ENCODE results near the gene FHOD3. TPM values are rescaled to one million over a fixed set of nuclear protein-coding genes. Genes with fewer than 3 reads are reported as not detected.

FHOD3 gene
- total RNA-seq, 1 experiment from 2014 or later = 0.34 TPM

DNA sequence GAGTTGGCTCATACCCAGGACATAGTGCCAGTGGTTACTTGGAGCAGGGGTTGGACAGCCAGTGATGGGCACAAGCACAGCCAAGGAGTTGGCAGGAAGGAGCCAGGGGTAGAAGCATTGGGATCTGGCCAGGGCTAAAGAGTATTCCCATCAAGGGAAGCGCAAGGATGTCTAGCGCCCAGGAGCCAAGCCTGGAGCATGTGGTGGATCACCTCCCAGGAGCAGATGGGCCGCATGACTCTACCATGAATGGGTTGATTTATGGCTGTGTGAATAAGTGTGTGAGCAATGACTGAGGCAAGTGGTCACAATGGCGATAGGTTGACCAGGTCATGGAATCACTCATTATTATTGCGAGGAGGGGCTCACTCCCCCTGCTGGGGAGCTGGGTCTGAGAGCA, 111.1 kb downstream of the FHOD3 start:
- no peak overlapping the region for H3K27ac ChIP-seq (ENCODE audit: low read depth, low read length, poor library complexity, severe bottlenecking)
- no peak overlapping the region for H3K4me3 ChIP-seq (ENCODE audit: low read depth, low read length, poor library complexity, severe bottlenecking)
- intact Hi-C loops (cut with micrococcal nuclease; ENCODE audit: unreplicated experiment) = no loop called here
- no peaks in the 10 kb centered on the region for H3K27me3 ChIP-seq (replicated peaks; ENCODE audit: insufficient read depth, low read depth, low read length, poor library complexity)
- ChIA-PET CTCF (no interaction called here), POLR2A (ENCODE audit: low non-redundant PET) (no interaction called here)
- H3K9me3 ChIP-seq (ENCODE audit: low read depth, low read length, poor library complexity, severe bottlenecking) = no peaks in the 10 kb centered on the region
- DNase-seq (ENCODE audit: low spot score) = no peak
- no TSS peak for BruUV-seq (replicated peaks)
- no peaks in the 10 kb centered on the region for H3K36me3 ChIP-seq (ENCODE audit: insufficient read depth, low read length, poor library complexity, severe bottlenecking)
- no peak for TF ChIP-seq EZH2 (IDR thresholded peaks at IDR 0.05; ENCODE audit: borderline replicate concordance, low read depth, low read length, poor library complexity, severe bottlenecking)
- TF ChIP-seq, protein P1, sequence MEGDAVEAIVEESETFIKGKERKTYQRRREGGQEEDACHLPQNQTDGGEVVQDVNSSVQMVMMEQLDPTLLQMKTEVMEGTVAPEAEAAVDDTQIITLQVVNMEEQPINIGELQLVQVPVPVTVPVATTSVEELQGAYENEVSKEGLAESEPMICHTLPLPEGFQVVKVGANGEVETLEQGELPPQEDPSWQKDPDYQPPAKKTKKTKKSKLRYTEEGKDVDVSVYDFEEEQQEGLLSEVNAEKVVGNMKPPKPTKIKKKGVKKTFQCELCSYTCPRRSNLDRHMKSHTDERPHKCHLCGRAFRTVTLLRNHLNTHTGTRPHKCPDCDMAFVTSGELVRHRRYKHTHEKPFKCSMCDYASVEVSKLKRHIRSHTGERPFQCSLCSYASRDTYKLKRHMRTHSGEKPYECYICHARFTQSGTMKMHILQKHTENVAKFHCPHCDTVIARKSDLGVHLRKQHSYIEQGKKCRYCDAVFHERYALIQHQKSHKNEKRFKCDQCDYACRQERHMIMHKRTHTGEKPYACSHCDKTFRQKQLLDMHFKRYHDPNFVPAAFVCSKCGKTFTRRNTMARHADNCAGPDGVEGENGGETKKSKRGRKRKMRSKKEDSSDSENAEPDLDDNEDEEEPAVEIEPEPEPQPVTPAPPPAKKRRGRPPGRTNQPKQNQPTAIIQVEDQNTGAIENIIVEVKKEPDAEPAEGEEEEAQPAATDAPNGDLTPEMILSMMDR (conservative IDR thresholded peaks at IDR 0.05; ENCODE audit: low read depth, low read length) = no peak
- H3K4me1 ChIP-seq (ENCODE audit: insufficient read depth, low read length, poor library complexity, severe bottlenecking) = no peaks in the 10 kb centered on the region

- BruUV-seq (replicated peaks) = no TSS peak
- H3K4me3 ChIP-seq (ENCODE audit: low read depth, low read length, poor library complexity, severe bottlenecking) = no peak overlapping the region
Measured at GRCh38 chr18:36409779-36410178, 112.3 kb downstream of the FHOD3 start.

GRCh38 chr18:36410346-36410745, 112.8 kb downstream of the FHOD3 start:
- POLR2A ChIA-PET (ENCODE audit: low non-redundant PET) = interaction anchor here (0.6 kb wide), 1 partner anchor 13 kb away, joined by 3 read pairs; no protein-coding TSS in a partner anchor
- no peak overlapping the region for H3K4me3 ChIP-seq (ENCODE audit: low read depth, low read length, poor library complexity, severe bottlenecking)
- no peaks in the 10 kb centered on the region for H3K9me3 ChIP-seq (ENCODE audit: low read depth, low read length, poor library complexity, severe bottlenecking)
- H3K36me3 ChIP-seq (ENCODE audit: insufficient read depth, low read length, poor library complexity, severe bottlenecking) = no peaks in the 10 kb centered on the region
- BruUV-seq (replicated peaks) = no TSS peak
- CTCF ChIA-PET = no interaction called here
- no peaks in the 10 kb centered on the region for H3K27me3 ChIP-seq (replicated peaks; ENCODE audit: insufficient read depth, low read depth, low read length, poor library complexity)
- no peak for DNase-seq (ENCODE audit: low spot score)
- intact Hi-C loops (cut with micrococcal nuclease; ENCODE audit: unreplicated experiment) = no loop called here
- TF ChIP-seq, protein P1 (conservative IDR thresholded peaks at IDR 0.05; ENCODE audit: low read depth, low read length) = no peak
- no peak for TF ChIP-seq EZH2 (IDR thresholded peaks at IDR 0.05; ENCODE audit: borderline replicate concordance, low read depth, low read length, poor library complexity, severe bottlenecking)
- no peak overlapping the region for H3K27ac ChIP-seq (ENCODE audit: low read depth, low read length, poor library complexity, severe bottlenecking)
- H3K4me1 ChIP-seq (ENCODE audit: insufficient read depth, low read length, poor library complexity, severe bottlenecking) = no peaks in the 10 kb centered on the region

More at GRCh38 chr18:36409779-36410178, 112.3 kb downstream of the FHOD3 start:
- CTCF ChIA-PET = no interaction called here
- Histone ChIP-seq H3K4me1 (ENCODE audit: insufficient read depth, low read length, poor library complexity, severe bottlenecking) (no peaks in the 10 kb centered on the region), H3K27me3 (replicated peaks; ENCODE audit: insufficient read depth, low read depth, low read length, poor library complexity) (no peaks in the 10 kb centered on the region), H3K9me3 (ENCODE audit: low read depth, low read length, poor library complexity, severe bottlenecking) (no peaks in the 10 kb centered on the region), H3K36me3 (ENCODE audit: insufficient read depth, low read length, poor library complexity, severe bottlenecking) (no peaks in the 10 kb centered on the region), H3K27ac (ENCODE audit: low read depth, low read length, poor library complexity, severe bottlenecking) (no peak overlapping the region)
- DNase-seq (ENCODE audit: low spot score) = no peak
- POLR2A ChIA-PET (ENCODE audit: low non-redundant PET) = no interaction called here
- intact Hi-C loops (cut with micrococcal nuclease; ENCODE audit: unreplicated experiment) = no loop called here
- TF ChIP-seq EZH2 (IDR thresholded peaks at IDR 0.05; ENCODE audit: borderline replicate concordance, low read depth, low read length, poor library complexity, severe bottlenecking) = no peak
- TF ChIP-seq, protein P1 (conservative IDR thresholded peaks at IDR 0.05; ENCODE audit: low read depth, low read length) = no peak

Data from A673 (cell line).